ENCODE results near the gene GIGYF2.

GRCh38 chr2:232896111-232896510 lies 199.0 kb downstream of the GIGYF2 start:
- TF ChIP-seq, protein P1, sequence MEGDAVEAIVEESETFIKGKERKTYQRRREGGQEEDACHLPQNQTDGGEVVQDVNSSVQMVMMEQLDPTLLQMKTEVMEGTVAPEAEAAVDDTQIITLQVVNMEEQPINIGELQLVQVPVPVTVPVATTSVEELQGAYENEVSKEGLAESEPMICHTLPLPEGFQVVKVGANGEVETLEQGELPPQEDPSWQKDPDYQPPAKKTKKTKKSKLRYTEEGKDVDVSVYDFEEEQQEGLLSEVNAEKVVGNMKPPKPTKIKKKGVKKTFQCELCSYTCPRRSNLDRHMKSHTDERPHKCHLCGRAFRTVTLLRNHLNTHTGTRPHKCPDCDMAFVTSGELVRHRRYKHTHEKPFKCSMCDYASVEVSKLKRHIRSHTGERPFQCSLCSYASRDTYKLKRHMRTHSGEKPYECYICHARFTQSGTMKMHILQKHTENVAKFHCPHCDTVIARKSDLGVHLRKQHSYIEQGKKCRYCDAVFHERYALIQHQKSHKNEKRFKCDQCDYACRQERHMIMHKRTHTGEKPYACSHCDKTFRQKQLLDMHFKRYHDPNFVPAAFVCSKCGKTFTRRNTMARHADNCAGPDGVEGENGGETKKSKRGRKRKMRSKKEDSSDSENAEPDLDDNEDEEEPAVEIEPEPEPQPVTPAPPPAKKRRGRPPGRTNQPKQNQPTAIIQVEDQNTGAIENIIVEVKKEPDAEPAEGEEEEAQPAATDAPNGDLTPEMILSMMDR (conservative IDR thresholded peaks at IDR 0.05; ENCODE audit: low read depth, low read length) = no peak
- TF ChIP-seq RFX5 (IDR thresholded peaks at IDR 0.05; ENCODE audit: low read depth, low read length) = no peak
- TF ChIP-seq POLR2A (IDR thresholded peaks at IDR 0.05; ENCODE audit: low read depth, low read length) = no peak
- no peak for TF ChIP-seq RCOR1 (IDR thresholded peaks at IDR 0.05; ENCODE audit: insufficient replicate concordance, low read length)
- TF ChIP-seq, protein P2, sequence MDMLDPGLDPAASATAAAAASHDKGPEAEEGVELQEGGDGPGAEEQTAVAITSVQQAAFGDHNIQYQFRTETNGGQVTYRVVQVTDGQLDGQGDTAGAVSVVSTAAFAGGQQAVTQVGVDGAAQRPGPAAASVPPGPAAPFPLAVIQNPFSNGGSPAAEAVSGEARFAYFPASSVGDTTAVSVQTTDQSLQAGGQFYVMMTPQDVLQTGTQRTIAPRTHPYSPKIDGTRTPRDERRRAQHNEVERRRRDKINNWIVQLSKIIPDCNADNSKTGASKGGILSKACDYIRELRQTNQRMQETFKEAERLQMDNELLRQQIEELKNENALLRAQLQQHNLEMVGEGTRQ (IDR thresholded peaks at IDR 0.05; ENCODE audit: low read depth, low read length) = no peak
- TF ChIP-seq SMC3 (IDR thresholded peaks at IDR 0.05; ENCODE audit: low read depth, low read length) = no peak
- TF ChIP-seq CHD1 (IDR thresholded peaks at IDR 0.05; ENCODE audit: low read depth, low read length) = no peak
- no peak for TF ChIP-seq NFE2L2 (IDR thresholded peaks at IDR 0.05; ENCODE audit: low read depth, low read length)
- TF ChIP-seq MAZ (IDR thresholded peaks at IDR 0.05; ENCODE audit: borderline replicate concordance, low read depth, low read length) = no peak
- TF ChIP-seq FOS (IDR thresholded peaks at IDR 0.05; ENCODE audit: low read depth, low read length) = no peak
- TF ChIP-seq, protein P3, sequence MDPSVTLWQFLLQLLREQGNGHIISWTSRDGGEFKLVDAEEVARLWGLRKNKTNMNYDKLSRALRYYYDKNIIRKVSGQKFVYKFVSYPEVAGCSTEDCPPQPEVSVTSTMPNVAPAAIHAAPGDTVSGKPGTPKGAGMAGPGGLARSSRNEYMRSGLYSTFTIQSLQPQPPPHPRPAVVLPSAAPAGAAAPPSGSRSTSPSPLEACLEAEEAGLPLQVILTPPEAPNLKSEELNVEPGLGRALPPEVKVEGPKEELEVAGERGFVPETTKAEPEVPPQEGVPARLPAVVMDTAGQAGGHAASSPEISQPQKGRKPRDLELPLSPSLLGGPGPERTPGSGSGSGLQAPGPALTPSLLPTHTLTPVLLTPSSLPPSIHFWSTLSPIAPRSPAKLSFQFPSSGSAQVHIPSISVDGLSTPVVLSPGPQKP (IDR thresholded peaks at IDR 0.05; ENCODE audit: borderline replicate concordance, low read depth, low read length) = no peak

Data from IMR-90 (cell line).